HFF-Myc (cell line): Measurements from ENCODE around the gene MAPKAP1.
"Not testable (repeated sequence)": the region's sequence is repeated elsewhere in the genome, so short reads cannot be mapped to it uniquely, and the experiment has no call there.

ENCODE experiments used
- DNase-seq: peaks from one replicate; pipeline ENCODE4 v3.0.0-alpha.2; 2011; ENCODE audit warnings: low read depth; ENCODE audit errors: extremely low read depth
- H3K4me3 ChIP-seq: replicated peaks from 2 replicates; pipeline ENCODE4 v1.5.1; 2011; ENCODE audit warnings: low read depth, mild to moderate bottlenecking, control low read depth, low read length
- CTCF ChIP-seq: IDR thresholded peaks from 2 replicates; pipeline ENCODE4 v1.5.1; 2012; ENCODE audit warnings: mild to moderate bottlenecking, low read depth, low read length, control low read depth; ENCODE audit errors: missing control alignments

The MAPKAP1 gene

GRCh38 chr9:125701351-125701750 lies 5.7 kb downstream of the MAPKAP1 start:
- TF ChIP-seq CTCF: no peak
- H3K4me3 ChIP-seq: no peak overlapping the region
- no peak for DNase-seq

GRCh38 chr9:125700791-125701190 lies 6.2 kb downstream of the MAPKAP1 start:
- no peak overlapping the region for H3K4me3 ChIP-seq
- DNase-seq: no peak
- TF ChIP-seq CTCF: no peak

GRCh38 chr9:125699870-125700269 lies 7.1 kb downstream of the MAPKAP1 start:
- DNase-seq: no peak
- no peak for TF ChIP-seq CTCF
- no peak overlapping the region for H3K4me3 ChIP-seq

GRCh38 chr9:125696106-125696647 lies 10.8 kb downstream of the MAPKAP1 start:
- no peak for DNase-seq
- no peak overlapping the region for H3K4me3 ChIP-seq
- TF ChIP-seq CTCF: no peak

- H3K4me3 ChIP-seq, DNase-seq: not testable (repeated sequence)
Observed at GRCh38 chr9:125695548-125695947, 11.5 kb downstream of the MAPKAP1 start.

- H3K4me3 ChIP-seq: no peak overlapping the region
- no peak for DNase-seq
- no peak for TF ChIP-seq CTCF
Observed at GRCh38 chr9:125694478-125694877, 12.5 kb downstream of the MAPKAP1 start.

- not testable (repeated sequence) for DNase-seq, H3K4me3 ChIP-seq
Observed at GRCh38 chr9:125693492-125693891, 13.5 kb downstream of the MAPKAP1 start.

GRCh38 chr9:125691869-125692268 lies 15.1 kb downstream of the MAPKAP1 start:
- no peak for DNase-seq
- no peak for TF ChIP-seq CTCF
- no peak overlapping the region for H3K4me3 ChIP-seq
